Lower leg skin (tissue), 3 donors: Measurements from ENCODE around the gene ABCG2.

Experiments used
- CTCF ChIP-seq, 3 donors: fragments of 450-650 bp; IDR thresholded peaks; one replicate each; pipeline ENCODE4 v1.5.1; 2016; ENCODE audit warnings: antibody characterized with exemption in 3 of 3, mild to moderate bottlenecking in 3 of 3, moderate library complexity in 2 of 3
- POLR2A ChIP-seq, 2 donors: fragments of 450-650 bp; IDR thresholded peaks; one replicate each; pipeline ENCODE4 v1.6.1; 2016 to 2017; ENCODE audit warnings: antibody characterized with exemption in 2 of 2, mild to moderate bottlenecking in 1 of 2, moderate library complexity in 1 of 2

- TF ChIP-seq CTCF (IDR thresholded peaks at IDR 0.05), result no peak
- TF ChIP-seq POLR2A (IDR thresholded peaks at IDR 0.05), result no peak
Measured at GRCh38 chr4:88146891-88147290, 11.5 kb downstream of the ABCG2 start.
